Activated naive CD8-positive, alpha-beta T cell treated with anti-CD3 and anti-CD28 coated beads for 36 hours (primary cell): ENCODE data around the gene CEACAM1. TPM values are rescaled to one million over a fixed set of nuclear protein-coding genes. Genes with fewer than 3 reads are reported as not detected.
"Not testable (repeated sequence)": the region's sequence is repeated elsewhere in the genome, so short reads cannot be mapped to it uniquely, and the experiment has no call there.

ENCODE experiments used
- DNase-seq: peaks from one replicate; pipeline ENCODE4 v3.0.0; 2021
- H3K27ac Mint-ChIP-seq: one replicate; pipeline ENCODE4 v1.8.0; 2022; ENCODE audit warnings: mild to moderate bottlenecking, moderate library complexity, mixed read lengths
- H3K27me3 Mint-ChIP-seq: one replicate; pipeline ENCODE4 v1.8.0; 2022; ENCODE audit warnings: mild to moderate bottlenecking, mixed read lengths
- H3K36me3 Mint-ChIP-seq: one replicate; pipeline ENCODE4 v1.8.0; 2021; ENCODE audit warnings: mild to moderate bottlenecking, mixed read lengths
- H3K4me1 Mint-ChIP-seq: one replicate; pipeline ENCODE4 v1.8.0; 2021; ENCODE audit warnings: mixed read lengths
- H3K4me3 Mint-ChIP-seq: one replicate; pipeline ENCODE4 v1.8.0; 2022; ENCODE audit warnings: mild to moderate bottlenecking, moderate library complexity, mixed read lengths
- H3K9me3 Mint-ChIP-seq: one replicate; pipeline ENCODE4 v1.8.0; 2022; ENCODE audit warnings: mixed read lengths
- total RNA-seq, 2 experiments: library from RNA; stranded (reverse); gene quantifications; one replicate each; pipeline ENCODE4 v1.2.3, GENCODE V29; 2021

Gene CEACAM1
- total RNA-seq, 2 experiments from 2014 or later: 3.3 to 3.5 TPM

GRCh38 chr19:42461700-42462324, 66.5 kb downstream of the CEACAM1 start:
- no peaks in the 10 kb centered on the region for H3K36me3 Mint-ChIP-seq
- H3K9me3 Mint-ChIP-seq: no peaks in the 10 kb centered on the region
- DNase-seq: no peak
- H3K27me3 Mint-ChIP-seq: peaks cover 3% of the 10 kb centered on the region
- H3K4me1 Mint-ChIP-seq: peaks cover 13% of the 10 kb centered on the region
- no peak overlapping the region for H3K4me3 Mint-ChIP-seq
- no peak overlapping the region for H3K27ac Mint-ChIP-seq

GRCh38 chr19:42461231-42461630, 67.0 kb downstream of the CEACAM1 start:
- not testable (repeated sequence) for H3K9me3 Mint-ChIP-seq, H3K4me3 Mint-ChIP-seq, H3K27me3 Mint-ChIP-seq, H3K4me1 Mint-ChIP-seq, H3K36me3 Mint-ChIP-seq, DNase-seq, H3K27ac Mint-ChIP-seq

GRCh38 chr19:42459926-42460325, 68.4 kb downstream of the CEACAM1 start:
- H3K36me3 Mint-ChIP-seq: no peaks in the 10 kb centered on the region
- no peak overlapping the region for H3K27ac Mint-ChIP-seq
- peaks cover 6% of the 10 kb centered on the region for H3K4me1 Mint-ChIP-seq
- no peak overlapping the region for H3K4me3 Mint-ChIP-seq
- H3K9me3 Mint-ChIP-seq: no peaks in the 10 kb centered on the region
- DNase-seq: no peak
- H3K27me3 Mint-ChIP-seq: no peaks in the 10 kb centered on the region

Other genes with a start within 250 kb of the CEACAM1 start
- under 1 TPM; 0.52 to 0.92 TPM for gene PRR19, start 226.3 kb downstream of the CEACAM1 start, total RNA-seq
- gene PAFAH1B3, start 225.9 kb downstream of the CEACAM1 start, total RNA-seq: 10 to 100 TPM; 38.1 to 38.4 TPM
- gene TMEM145, start 215.2 kb downstream of the CEACAM1 start, total RNA-seq: 1 to 10 TPM; 1.1 to 3.2 TPM
- gene MEGF8, start 202.8 kb downstream of the CEACAM1 start, total RNA-seq: 1 to 10 TPM; 6.8 to 7.6 TPM
- not detected for gene CNFN, start 138.2 kb downstream of the CEACAM1 start, total RNA-seq
- gene LIPE, start 101.1 kb downstream of the CEACAM1 start, total RNA-seq: 10 to 100 TPM; 24.8 to 25.1 TPM
- gene CXCL17, start 85.5 kb downstream of the CEACAM1 start, total RNA-seq: not detected
- not detected for gene CEACAM8, start 66.4 kb upstream of the CEACAM1 start, total RNA-seq
- gene PSG3, start 212.0 kb upstream of the CEACAM1 start, total RNA-seq: not detected
- not detected for gene PSG8, start 237.2 kb upstream of the CEACAM1 start, total RNA-seq